Muscle of arm (tissue), 12 donors: Measurements from ENCODE around the gene FKBP2. TPM values are rescaled to one million over a fixed set of nuclear protein-coding genes. Genes with fewer than 3 reads are reported as not detected.

Source experiments
- DNase-seq: peaks from one replicate; pipeline ENCODE4 v3.0.0-alpha.2; 2013
- polyA plus RNA-seq, 12 donors: library from polyadenylated mRNA; unstranded; fragments of 120-200 nt; gene quantifications; one replicate each; pipeline ENCODE4 v1.2.1, GENCODE V29; 2013; ENCODE audit not compliant: insufficient read length in 12 of 12

FKBP2 gene
- polyA plus RNA-seq, 12 donors: 37.5 to 114 (median 39.5) TPM; not detected in 1

GRCh38 chr11:64246871-64247728 lies 6.2 kb downstream of the FKBP2 start, which contains the start of gene PPP1R14B:
TSS of gene PPP1R14B (minus strand) at chr11:64246943. CDS start at chr11:64246673, 270 bp downstream.
- peak; percentile 86 for DNase-seq

GRCh38 chr11:64247729-64248531 lies 7.0 kb downstream of the FKBP2 start:
- DNase-seq: no peak

GRCh38 chr11:64248578-64248977 lies 7.7 kb downstream of the FKBP2 start:
- DNase-seq: no peak

- DNase-seq: no peak
These were observed 8.1 kb downstream of the FKBP2 start for GRCh38 chr11:64249038-64249437.

GRCh38 chr11:64249563-64250414 lies 8.9 kb downstream of the FKBP2 start:
- DNase-seq: no peak

GRCh38 chr11:64250415-64251015 lies 9.6 kb downstream of the FKBP2 start:
- DNase-seq: no peak

- no peak for DNase-seq
These were observed 10.3 kb downstream of the FKBP2 start, which contains the start of gene PLCB3 for GRCh38 chr11:64251016-64251752. TSS of gene PLCB3 (plus strand) at chr11:64251530. CDS start at chr11:64251650, 120 bp downstream.

- DNase-seq: no peak
These were observed 10.8 kb downstream of the FKBP2 start for GRCh38 chr11:64251753-64252002.

GRCh38 chr11:64252003-64252872 lies 11.3 kb downstream of the FKBP2 start:
- DNase-seq: no peak

- DNase-seq: no peak
These were observed 12.1 kb downstream of the FKBP2 start for GRCh38 chr11:64253043-64253442.

- no peak for DNase-seq
These were observed 12.6 kb downstream of the FKBP2 start for GRCh38 chr11:64253481-64253880.

GRCh38 chr11:64254326-64254725 lies 13.4 kb downstream of the FKBP2 start:
- no peak for DNase-seq

GRCh38 chr11:64255135-64256128 lies 14.5 kb downstream of the FKBP2 start:
- no peak for DNase-seq

- no peak for DNase-seq
These were observed 15.4 kb downstream of the FKBP2 start for GRCh38 chr11:64256300-64256699.

- DNase-seq: no peak
These were observed 17.5 kb downstream of the FKBP2 start for GRCh38 chr11:64258356-64258755.

GRCh38 chr11:64258946-64259532 lies 18.1 kb downstream of the FKBP2 start:
- no peak for DNase-seq

- no peak for DNase-seq
These were observed 18.7 kb downstream of the FKBP2 start for GRCh38 chr11:64259533-64260067.
